Osteocyte (in vitro differentiated cells): ENCODE data around the gene PLEKHA1. TPM values are rescaled to one million over a fixed set of nuclear protein-coding genes. Genes with fewer than 3 reads are reported as not detected.

Source experiments
- DNase-seq: peaks from one replicate; pipeline ENCODE4 v3.0.0; 2021; ENCODE audit warnings: mixed read lengths; ENCODE audit not compliant: unreplicated experiment; ENCODE audit errors: extremely low spot score
- H3K27ac Mint-ChIP-seq: one replicate; pipeline ENCODE4 v1.8.0; 2021; ENCODE audit warnings: mild to moderate bottlenecking, mixed read lengths; ENCODE audit not compliant: unreplicated experiment
- H3K27me3 Mint-ChIP-seq: one replicate; pipeline ENCODE4 v1.8.0; 2021; ENCODE audit warnings: mixed read lengths; ENCODE audit not compliant: unreplicated experiment
- H3K36me3 Mint-ChIP-seq: one replicate; pipeline ENCODE4 v1.8.0; 2021; ENCODE audit warnings: mixed read lengths; ENCODE audit not compliant: unreplicated experiment
- H3K4me1 Mint-ChIP-seq: one replicate; pipeline ENCODE4 v1.8.0; 2021; ENCODE audit warnings: mixed read lengths; ENCODE audit not compliant: unreplicated experiment
- H3K4me3 Mint-ChIP-seq: one replicate; pipeline ENCODE4 v1.8.0; 2021; ENCODE audit warnings: mild to moderate bottlenecking, moderate library complexity, mixed read lengths; ENCODE audit not compliant: unreplicated experiment
- H3K9me3 Mint-ChIP-seq: one replicate; pipeline ENCODE4 v1.8.0; 2021; ENCODE audit warnings: mixed read lengths; ENCODE audit not compliant: unreplicated experiment
- total RNA-seq: library from RNA; stranded (reverse); gene quantifications from 2 replicates; pipeline ENCODE4 v1.2.1, GENCODE V29; 2021
- TF ChIP-seq, protein P1 (sequence below): fragments of 200-600 bp; sonication (generic); IDR thresholded peaks from 2 replicates; pipeline ENCODE4 v1.5.0; 2021; ENCODE audit warnings: antibody characterized with exemption, mild to moderate bottlenecking, moderate library complexity

The PLEKHA1 gene
- total RNA-seq, 1 donor from 2014 or later: 62.8 TPM

DNA sequence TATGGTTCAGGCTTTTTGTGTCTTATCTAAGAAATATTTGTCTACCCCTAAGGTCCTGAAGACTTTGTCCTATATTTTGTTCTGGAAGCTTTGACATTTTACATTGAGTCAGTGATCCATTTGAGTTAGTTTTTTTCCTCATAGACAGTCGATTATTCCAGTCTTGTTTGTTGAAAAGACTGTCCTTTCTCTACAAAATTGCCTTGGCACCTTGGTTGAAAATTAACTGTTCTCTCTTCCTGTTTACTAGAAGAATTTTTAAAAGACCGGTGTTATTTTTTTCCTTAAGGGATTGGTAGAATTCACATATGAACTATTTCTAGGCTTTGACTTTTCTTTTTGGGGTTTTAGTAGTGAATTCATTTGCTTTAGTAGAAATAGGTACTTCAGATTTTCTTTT is 12.0 kb downstream of the PLEKHA1 start:
- H3K27me3 Mint-ChIP-seq: no peaks in the 10 kb centered on the region
- DNase-seq: no peak
- TF ChIP-seq, protein P1, sequence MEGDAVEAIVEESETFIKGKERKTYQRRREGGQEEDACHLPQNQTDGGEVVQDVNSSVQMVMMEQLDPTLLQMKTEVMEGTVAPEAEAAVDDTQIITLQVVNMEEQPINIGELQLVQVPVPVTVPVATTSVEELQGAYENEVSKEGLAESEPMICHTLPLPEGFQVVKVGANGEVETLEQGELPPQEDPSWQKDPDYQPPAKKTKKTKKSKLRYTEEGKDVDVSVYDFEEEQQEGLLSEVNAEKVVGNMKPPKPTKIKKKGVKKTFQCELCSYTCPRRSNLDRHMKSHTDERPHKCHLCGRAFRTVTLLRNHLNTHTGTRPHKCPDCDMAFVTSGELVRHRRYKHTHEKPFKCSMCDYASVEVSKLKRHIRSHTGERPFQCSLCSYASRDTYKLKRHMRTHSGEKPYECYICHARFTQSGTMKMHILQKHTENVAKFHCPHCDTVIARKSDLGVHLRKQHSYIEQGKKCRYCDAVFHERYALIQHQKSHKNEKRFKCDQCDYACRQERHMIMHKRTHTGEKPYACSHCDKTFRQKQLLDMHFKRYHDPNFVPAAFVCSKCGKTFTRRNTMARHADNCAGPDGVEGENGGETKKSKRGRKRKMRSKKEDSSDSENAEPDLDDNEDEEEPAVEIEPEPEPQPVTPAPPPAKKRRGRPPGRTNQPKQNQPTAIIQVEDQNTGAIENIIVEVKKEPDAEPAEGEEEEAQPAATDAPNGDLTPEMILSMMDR: no peak
- no peak overlapping the region for H3K4me3 Mint-ChIP-seq
- peaks cover 26% of the 10 kb centered on the region for H3K36me3 Mint-ChIP-seq
- peaks cover 17% of the 10 kb centered on the region for H3K4me1 Mint-ChIP-seq
- no peak overlapping the region for H3K27ac Mint-ChIP-seq
- no peaks in the 10 kb centered on the region for H3K9me3 Mint-ChIP-seq

DNA sequence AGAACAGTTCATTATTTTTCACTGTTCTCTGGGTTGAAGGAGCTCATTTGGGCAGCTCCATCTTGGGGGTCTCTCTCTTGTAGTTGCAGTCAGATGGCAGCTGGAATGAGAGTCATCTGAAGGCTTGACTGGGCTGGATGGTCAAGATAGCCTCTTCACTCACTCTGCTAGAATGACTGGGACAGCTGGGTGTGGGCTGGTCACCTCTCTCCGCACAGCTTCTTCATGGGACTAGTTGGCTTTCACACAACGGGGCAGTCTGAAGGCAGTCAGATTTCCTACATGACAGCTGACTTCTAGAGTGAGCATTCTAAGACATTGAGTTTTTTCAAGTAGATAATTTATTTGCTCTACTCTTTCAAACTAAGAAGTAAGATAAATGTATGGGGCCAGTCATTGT is 13.1 kb downstream of the PLEKHA1 start:
- no peaks in the 10 kb centered on the region for H3K9me3 Mint-ChIP-seq
- H3K27ac Mint-ChIP-seq: no peak overlapping the region
- no peak for DNase-seq
- H3K4me3 Mint-ChIP-seq: no peak overlapping the region
- TF ChIP-seq, protein P1: no peak
- H3K36me3 Mint-ChIP-seq: peaks cover 26% of the 10 kb centered on the region
- no peaks in the 10 kb centered on the region for H3K27me3 Mint-ChIP-seq
- H3K4me1 Mint-ChIP-seq: peaks cover 21% of the 10 kb centered on the region

DNA sequence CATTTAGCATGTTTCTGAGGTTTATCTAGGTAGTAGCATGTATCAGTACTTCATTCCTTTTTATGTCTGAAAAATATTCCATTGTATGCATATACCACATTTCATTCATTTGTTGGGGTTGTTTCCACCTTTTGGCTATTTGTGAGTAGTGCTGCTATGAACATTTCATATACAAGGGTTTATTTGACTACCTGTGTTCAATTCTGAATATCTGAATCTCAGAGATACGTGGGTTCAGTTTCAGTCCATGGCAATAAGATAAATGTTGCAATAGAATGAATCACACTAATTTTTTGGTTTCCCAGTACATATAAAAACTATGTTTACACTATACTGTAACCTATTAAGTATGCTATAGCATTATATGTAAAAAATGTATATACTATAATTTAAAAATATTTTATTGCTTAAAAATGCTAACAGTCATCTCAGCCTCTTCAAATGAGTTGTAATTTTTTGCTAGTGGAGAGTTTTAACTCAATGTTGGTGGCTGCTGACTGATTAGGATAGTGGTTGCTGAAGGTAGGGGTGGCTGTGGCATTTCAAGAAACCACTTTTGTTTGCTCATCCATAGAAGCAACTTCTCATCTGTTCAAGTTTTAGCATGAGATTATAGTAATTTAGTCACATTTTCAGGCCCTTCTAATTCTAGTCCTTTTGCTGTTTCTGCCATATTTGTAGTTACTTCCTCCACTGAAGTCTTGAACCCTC is 13.9 kb downstream of the PLEKHA1 start:
- Mint-ChIP-seq H3K4me3 (no peak overlapping the region), H3K27me3 (no peaks in the 10 kb centered on the region), H3K4me1 (peaks cover 24% of the 10 kb centered on the region), H3K27ac (no peak overlapping the region), H3K36me3 (peaks cover 26% of the 10 kb centered on the region), H3K9me3 (no peaks in the 10 kb centered on the region)
- TF ChIP-seq, protein P1: no peak
- DNase-seq: no peak

DNA sequence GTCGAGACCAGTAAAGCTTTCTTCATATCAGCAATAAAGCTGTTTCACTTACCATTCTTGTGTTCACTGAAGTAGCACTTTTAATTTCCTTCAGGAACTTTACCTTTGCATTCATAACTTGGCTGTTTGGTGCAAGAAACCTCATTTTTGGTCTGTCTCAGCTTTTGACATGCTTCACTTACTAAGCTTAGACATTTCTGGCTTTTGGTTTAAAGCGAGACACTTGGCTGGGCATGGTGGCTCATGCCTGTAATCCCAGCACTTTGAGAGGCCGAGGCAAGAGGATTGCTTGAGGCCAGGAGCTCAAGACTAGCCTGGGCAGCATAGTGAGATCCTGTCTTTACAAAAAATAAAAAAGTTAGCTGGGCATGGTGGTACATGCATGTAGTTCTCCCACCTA is 15.8 kb downstream of the PLEKHA1 start:
- H3K4me1 Mint-ChIP-seq: peaks cover 25% of the 10 kb centered on the region

DNA sequence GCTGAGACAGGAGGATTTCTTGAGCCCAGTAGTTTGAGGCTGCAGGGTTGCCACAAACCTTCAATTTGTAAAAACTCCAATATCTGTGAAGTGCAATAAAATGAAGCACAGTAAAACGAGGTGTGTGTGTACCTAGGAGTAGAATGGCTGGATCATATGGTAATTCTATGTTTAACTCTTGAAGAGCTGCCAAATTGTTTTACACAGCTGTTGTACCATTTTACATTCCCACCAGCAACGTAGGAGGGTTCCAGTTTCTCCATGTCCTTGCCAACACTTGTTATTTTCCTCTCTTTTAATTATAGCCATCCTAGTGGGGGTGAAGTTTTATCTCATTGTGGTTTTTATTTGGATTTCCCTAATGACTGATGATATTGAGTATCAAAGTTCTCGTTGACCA is 16.2 kb downstream of the PLEKHA1 start:
- H3K27ac Mint-ChIP-seq: no peak overlapping the region

More for the DNA sequence above, 15.8 kb downstream of the PLEKHA1 start:
- H3K36me3 Mint-ChIP-seq: peaks cover 35% of the 10 kb centered on the region
- DNase-seq: no peak
- no peak overlapping the region for H3K4me3 Mint-ChIP-seq
- no peak overlapping the region for H3K27ac Mint-ChIP-seq
- no peaks in the 10 kb centered on the region for H3K9me3 Mint-ChIP-seq
- no peaks in the 10 kb centered on the region for H3K27me3 Mint-ChIP-seq
- TF ChIP-seq, protein P1: no peak

More for the DNA sequence above, 16.2 kb downstream of the PLEKHA1 start:
- Mint-ChIP-seq H3K4me1 (peaks cover 25% of the 10 kb centered on the region), H3K9me3 (no peaks in the 10 kb centered on the region), H3K4me3 (no peak overlapping the region), H3K27me3 (no peaks in the 10 kb centered on the region), H3K36me3 (peaks cover 37% of the 10 kb centered on the region)
- DNase-seq: no peak
- TF ChIP-seq, protein P1: no peak
